H9 (cell line): ENCODE data around the gene SLC16A7. TPM values are rescaled to one million over a fixed set of nuclear protein-coding genes. Genes with fewer than 3 reads are reported as not detected.

Source experiments
- DNase-seq: peaks from one replicate; pipeline ENCODE4 v3.0.0-alpha.2; 2017
- H2AFZ ChIP-seq: one replicate; pipeline ENCODE4 v1.6.1; 2013; ENCODE audit warnings: mild to moderate bottlenecking, low read length, control low read depth, moderate library complexity
- H2AK5ac ChIP-seq: 2 replicates; pipeline ENCODE4 v1.6.1; 2013; ENCODE audit warnings: low read length, control low read depth, mixed read lengths; ENCODE audit not compliant: insufficient read length
- H2BK120ac ChIP-seq: one replicate; pipeline ENCODE4 v1.6.1; 2013; ENCODE audit warnings: low read depth, mild to moderate bottlenecking, low read length, control low read depth, inconsistent platforms; ENCODE audit not compliant: poor library complexity, severe bottlenecking
- H2BK12ac ChIP-seq: 2 replicates; pipeline ENCODE4 v1.6.1; 2013; ENCODE audit warnings: low read length, control low read depth, mixed read lengths, low read depth; ENCODE audit not compliant: insufficient read length
- H2BK15ac ChIP-seq: 2 replicates; pipeline ENCODE4 v1.6.1; 2013; ENCODE audit warnings: low read depth, low read length, control low read depth
- H2BK20ac ChIP-seq: one replicate; pipeline ENCODE4 v1.6.1; 2013; ENCODE audit warnings: low read depth, mild to moderate bottlenecking, low read length, control low read depth, inconsistent platforms; ENCODE audit not compliant: poor library complexity, severe bottlenecking
- H2BK5ac ChIP-seq: 2 replicates; pipeline ENCODE4 v1.6.1; 2013; ENCODE audit warnings: low read length, control low read depth, mixed read lengths; ENCODE audit not compliant: insufficient read length
- H3K14ac ChIP-seq: 2 replicates; pipeline ENCODE4 v1.6.1; 2013; ENCODE audit warnings: low read length, control low read depth; ENCODE audit not compliant: insufficient read depth
- H3K18ac ChIP-seq: 2 replicates; pipeline ENCODE4 v1.6.1; 2013; ENCODE audit warnings: low read depth, mild to moderate bottlenecking, mixed read lengths, low read length, control low read depth; ENCODE audit not compliant: insufficient read length
- H3K23ac ChIP-seq: 2 replicates; pipeline ENCODE4 v1.6.1; 2013; ENCODE audit warnings: low read length, control low read depth, mixed read lengths, low read depth; ENCODE audit not compliant: insufficient read length
- H3K23me2 ChIP-seq: 2 replicates; pipeline ENCODE4 v1.6.1; 2013; ENCODE audit warnings: low read depth, mild to moderate bottlenecking, mixed read lengths, low read length, control low read depth; ENCODE audit not compliant: insufficient read length, poor library complexity, severe bottlenecking
- H3K27ac ChIP-seq: 2 replicates; pipeline ENCODE4 v1.5.1; 2013; ENCODE audit warnings: low read length, control low read depth, mixed read lengths, low read depth; ENCODE audit not compliant: insufficient read length
- H3K27me3 ChIP-seq: 2 replicates; pipeline ENCODE4 v1.6.1; 2013; ENCODE audit warnings: low read length, control low read depth, inconsistent platforms; ENCODE audit not compliant: insufficient read depth
- H3K4ac ChIP-seq: 2 replicates; pipeline ENCODE4 v1.6.1; 2013; ENCODE audit warnings: low read depth, mild to moderate bottlenecking, control low read depth, inconsistent platforms, low read length, moderate library complexity
- H3K4me1 ChIP-seq: 2 replicates; pipeline ENCODE4 v1.6.1; 2013; ENCODE audit warnings: low read length, control low read depth, inconsistent platforms; ENCODE audit not compliant: insufficient read depth
- H3K4me2 ChIP-seq: 2 replicates; pipeline ENCODE4 v1.6.1; 2013; ENCODE audit warnings: low read length, control low read depth, mixed read lengths; ENCODE audit not compliant: insufficient read length, insufficient read depth
- H3K56ac ChIP-seq: 2 replicates; pipeline ENCODE4 v1.6.1; 2013; ENCODE audit warnings: low read depth, mild to moderate bottlenecking, mixed read lengths, low read length, control low read depth; ENCODE audit not compliant: insufficient read length
- H3K79me1 ChIP-seq: 2 replicates; pipeline ENCODE4 v1.6.1; 2013; ENCODE audit warnings: low read depth, mild to moderate bottlenecking, moderate library complexity, low read length, control low read depth, inconsistent platforms; ENCODE audit not compliant: insufficient read depth, poor library complexity, severe bottlenecking
- H3K79me2 ChIP-seq: 2 replicates; pipeline ENCODE4 v1.6.1; 2013; ENCODE audit warnings: low read length, control low read depth, inconsistent platforms; ENCODE audit not compliant: insufficient read depth
- H3K9ac ChIP-seq: 2 replicates; pipeline ENCODE4 v1.6.1; 2013; ENCODE audit warnings: low read length, control low read depth, mixed read lengths; ENCODE audit not compliant: insufficient read length; ENCODE audit errors: extremely low read depth
- H3K9me3 ChIP-seq: one replicate; pipeline ENCODE4 v1.6.1; 2013; ENCODE audit warnings: low read depth, low read length, inconsistent platforms; ENCODE audit not compliant: control insufficient read depth
- H3T11ph ChIP-seq: one replicate; pipeline ENCODE4 v1.6.1; 2013; ENCODE audit warnings: mild to moderate bottlenecking, low read length, control low read depth, inconsistent platforms
- H4K20me1 ChIP-seq: one replicate; pipeline ENCODE4 v1.6.1; 2013; ENCODE audit not compliant: control insufficient read depth, insufficient read length, insufficient read depth
- H4K5ac ChIP-seq: 2 replicates; pipeline ENCODE4 v1.6.1; 2013; ENCODE audit warnings: low read depth, mild to moderate bottlenecking, mixed read lengths, low read length, control low read depth; ENCODE audit not compliant: insufficient read length
- H4K8ac ChIP-seq: replicated peaks from 2 replicates; pipeline ENCODE4 v1.6.1; 2013; ENCODE audit warnings: low read length, control low read depth, mixed read lengths, low read depth; ENCODE audit not compliant: insufficient read length
- H4K91ac ChIP-seq: 2 replicates; pipeline ENCODE4 v1.6.1; 2013; ENCODE audit warnings: low read depth, mild to moderate bottlenecking, moderate library complexity, mixed read lengths, low read length, control low read depth; ENCODE audit not compliant: insufficient read length
- H3K27ac Mint-ChIP-seq, 3 experiments: 2 replicates in 2 of 3; 3 replicates in 1 of 3; pipeline ENCODE4 v1.8.0; 2020 to 2021; ENCODE audit warnings: mixed read lengths in 3 of 3, mild to moderate bottlenecking in 1 of 3, moderate library complexity in 1 of 3
- H3K27me3 Mint-ChIP-seq: 2 replicates; pipeline ENCODE4 v1.8.0; 2021; ENCODE audit warnings: low read depth, mild to moderate bottlenecking, moderate library complexity, mixed read lengths
- H3K36me3 Mint-ChIP-seq, 3 experiments: 2 replicates in 2 of 3; 3 replicates in 1 of 3; pipeline ENCODE4 v1.8.0; 2020 to 2021; ENCODE audit warnings: low read depth in 3 of 3, mixed read lengths in 3 of 3; ENCODE audit not compliant: insufficient read depth in 1 of 3
- H3K4me1 Mint-ChIP-seq, 2 experiments: 2 replicates each; pipeline ENCODE4 v1.8.0; 2020; ENCODE audit warnings: mixed read lengths in 2 of 2
- H3K4me3 Mint-ChIP-seq, 2 experiments: 2 replicates in 1 of 2; 3 replicates in 1 of 2; pipeline ENCODE4 v1.8.0; 2020 to 2021; ENCODE audit warnings: mild to moderate bottlenecking in 2 of 2, mixed read lengths in 2 of 2, moderate library complexity in 1 of 2
- H3K9me3 Mint-ChIP-seq, 2 experiments: 2 replicates in 1 of 2; 3 replicates in 1 of 2; pipeline ENCODE4 v1.8.0; 2020; ENCODE audit warnings: mild to moderate bottlenecking in 2 of 2, mixed read lengths in 2 of 2, moderate library complexity in 1 of 2
- CTCF ChIP-seq: fragments of 200-600 bp; sonication (generic); conservative IDR thresholded peaks from 3 replicates; pipeline ENCODE4 v1.8.0; 2021; ENCODE audit warnings: antibody characterized with exemption, mild to moderate bottlenecking
- total RNA-seq: library from RNA; stranded (reverse); gene quantifications from 2 replicates; pipeline ENCODE4 v1.2.1, GENCODE V29; 2021

The SLC16A7 gene
- total RNA-seq, 1 experiment from 2014 or later: 2.2 TPM

- peaks cover 31% of the 10 kb centered on the region for H3K27me3 Mint-ChIP-seq
- H3K36me3 Mint-ChIP-seq: no peaks in the 10 kb centered on the region
- Histone ChIP-seq H3K56ac (no peak overlapping the region), H2AFZ (no peak overlapping the region), H3K4ac (no peak overlapping the region), H4K5ac (no peak overlapping the region), H2BK20ac (no peak overlapping the region), H3K27ac (no peak overlapping the region), H3K14ac (no peak overlapping the region), H3K4me1 (no peaks in the 10 kb centered on the region), H3K79me1 (no peaks in the 10 kb centered on the region), H4K8ac (no peak overlapping the region), H2BK12ac (no peak overlapping the region), H4K20me1 (no peaks in the 10 kb centered on the region), H3K9ac (no peak overlapping the region), H4K91ac (no peak overlapping the region), H3K79me2 (no peaks in the 10 kb centered on the region; the same call in 1 of the 2 replicates), H2BK15ac (no peak overlapping the region), H3K4me2 (no peak overlapping the region), H3K18ac (no peak overlapping the region), H3K23ac (no peak overlapping the region), H2BK120ac (no peak overlapping the region), H3T11ph (no peak overlapping the region), H3K27me3 (no peaks in the 10 kb centered on the region; the same call in 1 of the 2 replicates), H2AK5ac (no peak overlapping the region), H3K9me3 (no peaks in the 10 kb centered on the region), H2BK5ac (no peak overlapping the region), H3K23me2 (peaks cover 11% of the 10 kb centered on the region)
- TF ChIP-seq CTCF: no peak
- H3K27ac Mint-ChIP-seq: no peak overlapping the region
- DNase-seq: no peak
- peaks cover 15 to 18% of the 10 kb centered on the region in 2 experiments for H3K4me1 Mint-ChIP-seq
- H3K4me3 Mint-ChIP-seq: no peak overlapping the region
- H3K9me3 Mint-ChIP-seq: no peaks in the 10 kb centered on the region
Observed at GRCh38 chr12:59600171-59600570, 4.3 kb downstream of the SLC16A7 start.
